T-helper 1 cell treated with Interleukin-12 subunit alpha and Interleukin-12 subunit beta and Interleukin-4 antibody, amounts not matched to agents 30 μg/mL and 1 μg/mL, for 36 hours (primary cell): ENCODE data around the gene HRH3.

Experiments
- H3K27ac Mint-ChIP-seq: one replicate; pipeline ENCODE4 v1.8.0; 2021; ENCODE audit warnings: mild to moderate bottlenecking, mixed read lengths
- H3K27me3 Mint-ChIP-seq: one replicate; pipeline ENCODE4 v1.8.0; 2021; ENCODE audit warnings: low read depth, mixed read lengths
- H3K36me3 Mint-ChIP-seq: one replicate; pipeline ENCODE4 v1.8.0; 2021; ENCODE audit warnings: low read depth, mixed read lengths
- H3K4me1 Mint-ChIP-seq: one replicate; pipeline ENCODE4 v1.8.0; 2021; ENCODE audit warnings: low read depth, mixed read lengths
- H3K4me3 Mint-ChIP-seq: one replicate; pipeline ENCODE4 v1.8.0; 2021; ENCODE audit warnings: mild to moderate bottlenecking, moderate library complexity, mixed read lengths
- H3K9me3 Mint-ChIP-seq: one replicate; pipeline ENCODE4 v1.8.0; 2021; ENCODE audit warnings: mixed read lengths

Gene HRH3

GRCh38 chr20:62238569-62239277 is 18.6 kb upstream of the HRH3 start:
- Mint-ChIP-seq H3K9me3 (no peaks in the 10 kb centered on the region), H3K36me3 (peaks cover 3% of the 10 kb centered on the region), H3K4me3 (peak overlapping the region; percentile 76), H3K27me3 (no peaks in the 10 kb centered on the region), H3K4me1 (peaks cover 20% of the 10 kb centered on the region), H3K27ac (peak overlapping the region; percentile 63)

- peaks cover 20% of the 10 kb centered on the region for H3K4me1 Mint-ChIP-seq
- H3K36me3 Mint-ChIP-seq = peaks cover 3% of the 10 kb centered on the region
- peak within 1 kb of the TSS; percentile 70 for H3K27ac Mint-ChIP-seq
- H3K27me3 Mint-ChIP-seq = no peaks in the 10 kb centered on the region
- peak within 1 kb of the TSS; percentile 76 for H3K4me3 Mint-ChIP-seq
- no peaks in the 10 kb centered on the region for H3K9me3 Mint-ChIP-seq
These were observed 17.9 kb upstream of the HRH3 start, which contains the start of gene OSBPL2 for GRCh38 chr20:62237801-62238568. TSS of gene OSBPL2 (plus strand) at chr20:62238521. CDS start at chr20:62256185, 17,664 bp downstream.

- Mint-ChIP-seq H3K27ac (no peak overlapping the region), H3K36me3 (peaks cover 3% of the 10 kb centered on the region), H3K9me3 (no peaks in the 10 kb centered on the region), H3K4me1 (peaks cover 20% of the 10 kb centered on the region), H3K27me3 (no peaks in the 10 kb centered on the region), H3K4me3 (peak overlapping the region; percentile 71)
These were observed 17.4 kb upstream of the HRH3 start for GRCh38 chr20:62237514-62237800.

- H3K27me3 Mint-ChIP-seq = no peaks in the 10 kb centered on the region
- H3K4me1 Mint-ChIP-seq = peaks cover 20% of the 10 kb centered on the region
- no peak overlapping the region for H3K27ac Mint-ChIP-seq
- no peaks in the 10 kb centered on the region for H3K9me3 Mint-ChIP-seq
- H3K36me3 Mint-ChIP-seq = peaks cover 3% of the 10 kb centered on the region
- no peak overlapping the region for H3K4me3 Mint-ChIP-seq
These were observed 16.9 kb upstream of the HRH3 start for GRCh38 chr20:62236766-62237513.

GRCh38 chr20:62236200-62236599 is 16.1 kb upstream of the HRH3 start:
- no peaks in the 10 kb centered on the region for H3K9me3 Mint-ChIP-seq
- H3K36me3 Mint-ChIP-seq = peaks cover 3% of the 10 kb centered on the region
- H3K4me1 Mint-ChIP-seq = peaks cover 15% of the 10 kb centered on the region
- no peak overlapping the region for H3K27ac Mint-ChIP-seq
- no peak overlapping the region for H3K4me3 Mint-ChIP-seq
- H3K27me3 Mint-ChIP-seq = no peaks in the 10 kb centered on the region

GRCh38 chr20:62235777-62236157 is 15.7 kb upstream of the HRH3 start:
- peaks cover 15% of the 10 kb centered on the region for H3K4me1 Mint-ChIP-seq
- no peaks in the 10 kb centered on the region for H3K9me3 Mint-ChIP-seq
- H3K36me3 Mint-ChIP-seq = peaks cover 3% of the 10 kb centered on the region
- H3K27ac Mint-ChIP-seq = no peak overlapping the region
- no peak overlapping the region for H3K4me3 Mint-ChIP-seq
- H3K27me3 Mint-ChIP-seq = no peaks in the 10 kb centered on the region

GRCh38 chr20:62235001-62235776 is 15.1 kb upstream of the HRH3 start:
- Mint-ChIP-seq H3K27me3 (no peaks in the 10 kb centered on the region), H3K9me3 (no peaks in the 10 kb centered on the region), H3K4me1 (peaks cover 12% of the 10 kb centered on the region)

GRCh38 chr20:62234339-62234738 is 14.3 kb upstream of the HRH3 start:
- no peaks in the 10 kb centered on the region for H3K27me3 Mint-ChIP-seq
- peaks cover 7% of the 10 kb centered on the region for H3K4me1 Mint-ChIP-seq
- H3K9me3 Mint-ChIP-seq = no peaks in the 10 kb centered on the region
- no peak overlapping the region for H3K4me3 Mint-ChIP-seq
- H3K27ac Mint-ChIP-seq = no peak overlapping the region
- H3K36me3 Mint-ChIP-seq = no peaks in the 10 kb centered on the region

More at GRCh38 chr20:62235001-62235776, 15.1 kb upstream of the HRH3 start:
- peaks cover 2% of the 10 kb centered on the region for H3K36me3 Mint-ChIP-seq
- no peak overlapping the region for H3K27ac Mint-ChIP-seq
- H3K4me3 Mint-ChIP-seq = no peak overlapping the region

GRCh38 chr20:62233684-62234083 is 13.6 kb upstream of the HRH3 start:
- no peak overlapping the region for H3K4me3 Mint-ChIP-seq
- H3K9me3 Mint-ChIP-seq = no peaks in the 10 kb centered on the region
- H3K36me3 Mint-ChIP-seq = no peaks in the 10 kb centered on the region
- no peak overlapping the region for H3K27ac Mint-ChIP-seq
- H3K27me3 Mint-ChIP-seq = no peaks in the 10 kb centered on the region
- peaks cover 7% of the 10 kb centered on the region for H3K4me1 Mint-ChIP-seq

GRCh38 chr20:62232770-62233645 is 12.9 kb upstream of the HRH3 start:
- Mint-ChIP-seq H3K27me3 (no peaks in the 10 kb centered on the region), H3K27ac (no peak overlapping the region), H3K4me1 (peaks cover 6% of the 10 kb centered on the region), H3K36me3 (no peaks in the 10 kb centered on the region), H3K9me3 (no peaks in the 10 kb centered on the region), H3K4me3 (no peak overlapping the region)

- no peaks in the 10 kb centered on the region for H3K36me3 Mint-ChIP-seq
- no peaks in the 10 kb centered on the region for H3K4me1 Mint-ChIP-seq
- no peak overlapping the region for H3K27ac Mint-ChIP-seq
- no peaks in the 10 kb centered on the region for H3K9me3 Mint-ChIP-seq
- H3K27me3 Mint-ChIP-seq = no peaks in the 10 kb centered on the region
- no peak overlapping the region for H3K4me3 Mint-ChIP-seq
These were observed 12.1 kb upstream of the HRH3 start for GRCh38 chr20:62232194-62232593.

GRCh38 chr20:62231292-62231691 is 11.2 kb upstream of the HRH3 start:
- H3K27ac Mint-ChIP-seq = no peak overlapping the region
- no peaks in the 10 kb centered on the region for H3K9me3 Mint-ChIP-seq

GRCh38 chr20:62230696-62231095 is 10.6 kb upstream of the HRH3 start:
- H3K36me3 Mint-ChIP-seq = no peaks in the 10 kb centered on the region
- no peak overlapping the region for H3K4me3 Mint-ChIP-seq
- no peak overlapping the region for H3K27ac Mint-ChIP-seq
- H3K9me3 Mint-ChIP-seq = no peaks in the 10 kb centered on the region
- H3K27me3 Mint-ChIP-seq = peaks cover 3% of the 10 kb centered on the region
- no peaks in the 10 kb centered on the region for H3K4me1 Mint-ChIP-seq

More at GRCh38 chr20:62231292-62231691, 11.2 kb upstream of the HRH3 start:
- H3K4me1 Mint-ChIP-seq = no peaks in the 10 kb centered on the region
- H3K27me3 Mint-ChIP-seq = peaks cover 3% of the 10 kb centered on the region
- H3K4me3 Mint-ChIP-seq = no peak overlapping the region
- no peaks in the 10 kb centered on the region for H3K36me3 Mint-ChIP-seq
